C4-2B (cell line): ENCODE data around the gene TUBB2B.

Experiments
- CTCF ChIP-seq: fragments of 450-650 bp; conservative IDR thresholded peaks from 2 replicates; pipeline ENCODE4 v1.5.1; 2017; ENCODE audit warnings: mild to moderate bottlenecking
- ZFX ChIP-seq: fragments of 450-650 bp; IDR thresholded peaks from 2 replicates; pipeline ENCODE4 v1.6.1; 2017

DNA sequence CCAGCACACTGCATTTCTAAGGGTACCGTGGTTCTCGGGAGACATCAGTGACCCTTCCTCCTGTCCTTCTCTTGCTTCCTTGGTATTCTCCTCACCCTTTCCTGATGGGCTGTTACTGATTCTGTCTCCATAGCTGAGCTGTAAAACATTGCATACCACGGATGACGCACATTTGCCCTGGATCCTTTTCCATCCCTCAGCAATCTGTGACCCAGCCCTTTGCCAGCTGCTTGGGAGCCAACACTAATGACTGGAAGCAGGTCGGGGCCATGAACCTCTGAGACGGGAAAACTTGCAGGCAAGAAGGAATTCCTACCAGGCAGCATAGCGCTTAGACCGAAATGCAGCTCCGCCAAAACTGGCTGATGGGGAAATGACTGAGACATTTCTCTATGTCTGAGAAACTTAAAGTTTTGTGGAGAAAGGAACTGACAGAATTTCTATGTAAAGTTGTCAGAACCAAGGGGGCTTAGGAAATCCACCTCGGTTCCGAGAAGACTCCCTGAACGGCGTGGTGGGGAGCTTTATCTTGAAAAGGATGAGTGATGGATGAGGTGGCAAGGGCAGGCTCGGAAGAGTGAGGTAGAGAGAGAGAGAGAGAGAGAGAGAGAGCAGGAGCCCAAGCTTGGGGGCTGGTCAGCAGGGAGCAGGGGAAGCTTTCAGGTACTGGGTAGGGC is 19.2 kb downstream of the TUBB2B start:
- TF ChIP-seq CTCF: no peak
- TF ChIP-seq ZFX: no peak
